GM19395 (cell line): ENCODE results near the gene PRAMEF25.
"Not testable (repeated sequence)": the region's sequence is repeated elsewhere in the genome, so short reads cannot be mapped to it uniquely, and the experiment has no call there.

Experiments
- ATAC-seq: cut with Tn5 transposase; IDR thresholded peaks from one replicate; pipeline ENCODE4 v1.9.1; 2021; ENCODE audit warnings: mild to moderate bottlenecking, moderate library complexity; ENCODE audit not compliant: unreplicated experiment

Gene PRAMEF25

DNA sequence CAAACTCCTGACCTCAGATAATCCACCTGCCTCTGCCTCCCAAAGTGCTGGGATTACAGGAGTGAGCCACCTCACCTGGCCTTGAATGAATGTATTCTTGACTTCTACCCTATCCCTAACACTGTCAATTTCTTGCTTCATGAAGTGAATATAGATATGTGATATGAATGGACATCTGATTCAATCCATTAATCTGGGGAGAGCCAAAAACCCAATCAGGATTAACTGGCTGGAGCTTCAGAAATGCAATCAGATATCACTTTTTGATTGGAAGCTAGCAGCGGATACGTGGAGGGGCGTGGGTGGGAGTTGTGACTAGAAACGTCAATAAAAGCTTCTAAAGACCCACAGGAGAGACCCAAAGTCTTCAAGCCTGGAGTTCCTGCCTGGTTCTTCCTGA, at the start of gene PRAMEF25:
Gene PRAMEF25 (plus strand): TSS at position 301 of the 400 bp plus-strand sequence. CDS start 2,920 bp downstream, outside the sequence.
- not testable (repeated sequence) for ATAC-seq

DNA sequence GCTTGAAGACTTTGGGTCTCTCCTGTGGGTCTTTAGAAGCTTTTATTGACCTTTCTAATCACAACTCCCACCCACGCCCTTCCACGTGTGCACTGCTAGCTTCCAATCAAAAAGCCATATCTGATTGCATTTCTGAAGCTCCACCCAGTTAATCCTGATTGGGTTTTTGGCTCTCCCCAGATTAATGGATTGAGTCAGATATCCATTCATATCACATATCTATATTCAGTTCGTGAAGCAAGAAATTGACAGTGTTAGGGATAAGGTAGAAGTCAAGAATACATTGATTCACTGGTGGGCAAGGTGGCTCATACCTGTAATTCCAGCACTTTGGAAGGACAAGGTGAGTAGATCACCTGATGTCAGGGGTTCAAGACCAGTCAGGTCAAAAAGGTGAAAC, 14.1 kb upstream of the PRAMEF25 start, which contains the start of gene PRAMEF27:
Gene PRAMEF27 (minus strand): TSS at position 101 of the 400 bp plus-strand sequence. CDS start 2,916 bp downstream, outside the sequence.
- ATAC-seq = not testable (repeated sequence)

DNA sequence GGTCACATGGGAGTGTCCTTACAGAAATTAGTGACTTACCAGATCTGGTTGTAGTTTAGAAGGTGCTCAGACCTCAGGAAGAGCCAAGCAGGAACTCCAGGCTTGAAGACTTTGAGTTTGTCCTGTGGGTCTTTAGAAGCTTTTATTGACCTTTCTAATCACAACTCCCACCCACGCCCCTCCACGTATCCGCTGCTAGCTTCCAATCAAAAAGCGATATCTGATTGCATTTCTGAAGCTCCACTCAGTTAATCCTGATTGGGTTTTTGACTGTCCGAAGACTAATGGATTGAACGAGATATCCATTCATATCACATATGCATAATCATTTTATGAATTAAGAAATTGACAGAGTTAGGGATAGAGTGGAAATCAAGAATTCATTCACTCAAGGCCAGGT, 46.2 kb downstream of the PRAMEF25 start, which contains the start of gene HNRNPCL2:
Gene HNRNPCL2 (minus strand): TSS at position 101 of the 400 bp plus-strand sequence. CDS start 454 bp downstream, outside the sequence.
- ATAC-seq = not testable (repeated sequence)
